Measurements from ENCODE around the gene ETV5. TPM values are rescaled to one million over a fixed set of nuclear protein-coding genes. Genes with fewer than 3 reads are reported as not detected.

Gene ETV5
- polyA plus RNA-seq, 1 of the 3 experiments (the other 2 are of a cell fraction): 20.9 TPM

DNA sequence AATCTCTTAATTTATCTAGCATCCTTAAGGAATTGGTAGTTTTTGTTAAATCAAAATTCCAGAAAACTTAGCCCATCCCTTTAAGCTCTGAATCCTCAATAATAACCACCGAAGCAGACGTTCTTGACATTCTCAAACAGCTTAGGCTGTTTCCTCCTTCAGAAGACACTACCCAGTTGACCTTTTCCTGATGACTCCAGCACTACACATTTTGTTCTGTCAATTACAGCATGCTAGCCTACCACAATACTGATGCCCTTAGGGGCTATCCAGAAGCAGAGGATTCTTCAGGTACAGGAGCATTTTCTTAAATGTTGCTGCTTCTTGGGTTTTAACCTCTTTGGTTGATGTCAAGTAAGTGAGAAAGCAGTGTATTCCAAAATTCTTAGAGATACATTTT, 33.4 kb downstream of the ETV5 start:
- CTCF ChIA-PET: interaction anchor here (0.6 to 1.6 kb wide), 2 partner anchors 183 to 456 kb away, joined by 3 to 4 read pairs; no protein-coding TSS in a partner anchor
- H3K9me3 ChIP-seq: 0 out of 2 replicates have a peak, but pooled peaks cover 10% of the 10 kb centered on the region
- no peak for TF ChIP-seq SMC3 (IDR thresholded peaks at IDR 0.05; ENCODE audit: low read depth, low read length)
- no peak for TF ChIP-seq TCF12 (IDR thresholded peaks at IDR 0.05)
- no peak for TF ChIP-seq FOSL2 (IDR thresholded peaks at IDR 0.05; ENCODE audit: borderline replicate concordance, low read depth)
- no peak for TF ChIP-seq CHD2 (IDR thresholded peaks at IDR 0.05; ENCODE audit: low read length, partially characterized antibody)
- TF ChIP-seq CTCF (IDR thresholded peaks at IDR 0.05): no peak
- TF ChIP-seq MXI1 (IDR thresholded peaks at IDR 0.05; ENCODE audit: low read depth, low read length): no peak
- TF ChIP-seq TAF1 (IDR thresholded peaks at IDR 0.05; ENCODE audit: borderline replicate concordance, low read depth, low read length): no peak
- TF ChIP-seq USF2 (IDR thresholded peaks at IDR 0.05; ENCODE audit: borderline replicate concordance, low read depth, low read length): no peak
- no peak for TF ChIP-seq NRF1 (IDR thresholded peaks at IDR 0.05; ENCODE audit: low read depth, low read length)
- H4K20me1 ChIP-seq (ENCODE audit: insufficient read depth): no peaks in the 10 kb centered on the region
- no peak overlapping the region for H3K9ac ChIP-seq
- H3K4me1 ChIP-seq (ENCODE audit: control insufficient read depth in 1 of 2, insufficient read depth in 2 of 2, low read depth in 1 of 2, low read length in 1 of 2): peaks cover 0 to 2% of the 10 kb centered on the region in 2 experiments; a peak in 1 of 4 replicates
- H3K27ac ChIP-seq (ENCODE audit: low read depth in 2 of 2, low read length in 1 of 2): no peak overlapping the region
- no peaks in the 10 kb centered on the region for H3K79me2 ChIP-seq (ENCODE audit: insufficient read depth)
- POLR2A ChIA-PET: no interaction called here
- no peak overlapping the region for H3K4me2 ChIP-seq
- no peak overlapping the region for H3K4me3 ChIP-seq (ENCODE audit: low read depth in 2 of 2, low read length in 1 of 2)
- DNase-seq: no peak
- H3F3A ChIP-seq (replicated peaks; ENCODE audit: insufficient read depth): no peaks in the 10 kb centered on the region
- no peaks in the 10 kb centered on the region for H3K9me2 ChIP-seq
- H2AFZ ChIP-seq (ENCODE audit: low read depth): no peak overlapping the region
- WGBS (ENCODE audit: low lambda C conversion rate): 98% methylated on average over 2 of the region's 2 CpGs
- no peaks in the 10 kb centered on the region for H3K27me3 ChIP-seq (ENCODE audit: insufficient read depth)
- H3K36me3 ChIP-seq (replicated peaks in 1 of 2; ENCODE audit: control insufficient read depth in 1 of 2, insufficient read depth in 2 of 2, low read length in 1 of 2): peaks cover 44 to 58% of the 10 kb centered on the region in 2 experiments

DNA sequence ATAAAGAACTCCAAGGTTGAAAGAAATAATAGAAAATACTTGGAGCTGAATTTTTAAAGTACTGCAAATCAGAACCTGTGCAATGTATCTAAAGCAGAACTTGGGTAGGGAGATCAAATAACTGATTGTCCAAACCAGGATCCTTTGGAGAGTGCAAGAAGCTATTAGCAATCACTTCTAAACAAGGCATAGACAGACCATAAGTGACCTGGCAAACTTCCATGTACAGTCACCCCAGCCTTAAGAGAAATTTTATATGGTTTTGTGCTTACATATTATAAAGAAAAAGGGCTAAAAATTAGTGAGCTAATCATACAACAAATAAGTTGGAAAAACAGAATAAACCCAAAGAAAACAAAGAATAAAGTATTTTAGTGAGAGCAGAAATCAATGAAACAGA, 35.2 kb downstream of the ETV5 start:
- H3K9me2 ChIP-seq: no peaks in the 10 kb centered on the region
- 0 out of 2 replicates have a peak, but pooled peaks cover 10% of the 10 kb centered on the region for H3K9me3 ChIP-seq
- CTCF ChIA-PET: interaction anchor here (0.7 to 1.3 kb wide), 2 partner anchors 148 to 572 kb away, joined by 3 read pairs; no protein-coding TSS in a partner anchor
- no peak overlapping the region for H3K4me3 ChIP-seq (ENCODE audit: low read depth in 2 of 2, low read length in 1 of 2)
- TF ChIP-seq TCF12 (IDR thresholded peaks at IDR 0.05): no peak
- TF ChIP-seq CHD2 (IDR thresholded peaks at IDR 0.05; ENCODE audit: low read length, partially characterized antibody): no peak
- no peak for TF ChIP-seq TEAD4 (IDR thresholded peaks at IDR 0.05; ENCODE audit: borderline replicate concordance, insufficient read depth)
- TF ChIP-seq SMC3 (IDR thresholded peaks at IDR 0.05; ENCODE audit: low read depth, low read length): no peak
- TF ChIP-seq YY1 (IDR thresholded peaks at IDR 0.05; ENCODE audit: low read depth): no peak
- no peaks in the 10 kb centered on the region for H3K27me3 ChIP-seq (ENCODE audit: insufficient read depth)
- H4K20me1 ChIP-seq (ENCODE audit: insufficient read depth): no peaks in the 10 kb centered on the region
- H3K9ac ChIP-seq: no peak overlapping the region
- no peaks in the 10 kb centered on the region for H3F3A ChIP-seq (replicated peaks; ENCODE audit: insufficient read depth)
- H3K4me2 ChIP-seq: no peak overlapping the region
- POLR2A ChIA-PET: no interaction called here
- DNase-seq: no peak
- H3K4me1 ChIP-seq (ENCODE audit: control insufficient read depth in 1 of 2, insufficient read depth in 2 of 2, low read depth in 1 of 2, low read length in 1 of 2): peaks cover 0 to 2% of the 10 kb centered on the region in 2 experiments; a peak in 1 of 4 replicates
- peaks cover 34 to 39% of the 10 kb centered on the region in 2 experiments for H3K36me3 ChIP-seq (replicated peaks in 1 of 2; ENCODE audit: control insufficient read depth in 1 of 2, insufficient read depth in 2 of 2, low read length in 1 of 2)
- no peak overlapping the region for H3K27ac ChIP-seq (ENCODE audit: low read depth in 2 of 2, low read length in 1 of 2)
- no peak overlapping the region for H2AFZ ChIP-seq (ENCODE audit: low read depth)
- no peaks in the 10 kb centered on the region for H3K79me2 ChIP-seq (ENCODE audit: insufficient read depth)
